H1 (cell line): ENCODE measurements around the gene LRCH1. TPM values are rescaled to one million over a fixed set of nuclear protein-coding genes. Genes with fewer than 3 reads are reported as not detected.

Source experiments
- CTCF ChIA-PET: fragments of 300-600 bp; sonication (Branson Sonifier 250); formaldehyde crosslinking; loops from one replicate; lab custom pipeline; 2021; ENCODE audit not compliant: partially characterized antibody; lab: Charles Lee
- POLR2A ChIA-PET: fragments of 300-600 bp; sonication (Branson Sonifier 250); formaldehyde crosslinking; loops from one replicate; lab custom pipeline; 2021; ENCODE audit warnings: inconsistent platforms; ENCODE audit not compliant: partially characterized antibody; lab: Charles Lee
- DNase-seq, 2 experiments: peaks; one replicate each; pipeline versions ENCODE4 v3.0.0 to v3.0.0-alpha.2; 2010 to 2022; ENCODE audit warnings: low spot score in 2 of 2, low read depth in 1 of 2, mixed read lengths in 1 of 2
- FAIRE-seq: peaks from 2 replicates; lab custom pipeline; 2011; peaks lifted over from hg19 to GRCh38; lab: Jason Lieb, UNC
- H2AFZ ChIP-seq: 2 replicates; pipeline ENCODE4 v1.8.1; 2012; ENCODE audit warnings: low read length, inconsistent platforms
- H2AK5ac ChIP-seq: 2 replicates; pipeline ENCODE4 v1.6.1; 2013; ENCODE audit warnings: low read depth, low read length
- H2BK120ac ChIP-seq: replicated peaks from 2 replicates; pipeline ENCODE3; 2013; ENCODE audit warnings: low read depth, low read length, inconsistent platforms
- H2BK12ac ChIP-seq: 2 replicates; pipeline ENCODE4 v1.6.1; 2013; ENCODE audit warnings: low read depth, low read length
- H2BK15ac ChIP-seq: 2 replicates; pipeline ENCODE4 v1.6.1; 2013; ENCODE audit warnings: low read length
- H2BK20ac ChIP-seq: 2 replicates; pipeline ENCODE4 v1.6.1; 2013; ENCODE audit warnings: low read length
- H2BK5ac ChIP-seq: 2 replicates; pipeline ENCODE4 v1.6.1; 2013; ENCODE audit warnings: low read depth, low read length
- H3K14ac ChIP-seq: 2 replicates; pipeline ENCODE4 v1.6.1; 2013; ENCODE audit warnings: inconsistent platforms; ENCODE audit not compliant: insufficient read length
- H3K18ac ChIP-seq: 2 replicates; pipeline ENCODE4 v1.6.1; 2013; ENCODE audit warnings: low read length; ENCODE audit errors: extremely low read depth
- H3K23ac ChIP-seq: 2 replicates; pipeline ENCODE4 v1.6.1; 2013; ENCODE audit warnings: inconsistent platforms; ENCODE audit not compliant: insufficient read length
- H3K23me2 ChIP-seq: 2 replicates; pipeline ENCODE4 v1.6.1; 2013; ENCODE audit warnings: low read depth, low read length
- H3K27ac ChIP-seq: 2 replicates; pipeline ENCODE4 v1.6.1; 2011; ENCODE audit warnings: low read depth, low read length, inconsistent platforms
- H3K27me3 ChIP-seq, 4 experiments: replicated peaks in 1 of 4; 1 replicate in 1 of 4; 2 replicates in 3 of 4; pipeline versions ENCODE4 v1.6.1 to v1.8.1; 2011 to 2013; ENCODE audit warnings: low read length in 3 of 4, mild to moderate bottlenecking in 3 of 4, inconsistent platforms in 2 of 4, mixed read lengths in 2 of 4, moderate library complexity in 1 of 4; ENCODE audit not compliant: control insufficient read depth in 3 of 4, insufficient read depth in 3 of 4; ENCODE audit errors: extremely low read depth in 1 of 4
- H3K36me3 ChIP-seq, 4 experiments: 2 replicates each; pipeline versions ENCODE4 v1.6.1 to v1.8.1; 2011 to 2013; ENCODE audit warnings: mild to moderate bottlenecking in 4 of 4, low read length in 3 of 4, moderate library complexity in 2 of 4, control low read depth in 1 of 4, inconsistent platforms in 1 of 4; ENCODE audit not compliant: insufficient read depth in 4 of 4, control insufficient read depth in 2 of 4
- H3K4ac ChIP-seq: replicated peaks from 2 replicates; pipeline ENCODE3; 2013; ENCODE audit warnings: low read length, low read depth, mixed read lengths, inconsistent platforms; ENCODE audit not compliant: insufficient read length
- H3K4me1 ChIP-seq, 4 experiments: replicated peaks in 1 of 4; 1 replicate in 1 of 4; 2 replicates in 3 of 4; pipeline versions ENCODE4 v1.6.1 to v1.8.1; 2011 to 2013; ENCODE audit warnings: low read length in 3 of 4, inconsistent platforms in 2 of 4, mixed read lengths in 1 of 4; ENCODE audit not compliant: insufficient read depth in 4 of 4, control insufficient read depth in 3 of 4
- H3K4me2 ChIP-seq, 2 experiments: 2 replicates each; pipeline versions ENCODE4 v1.6.1 to v1.8.1; 2011 to 2013; ENCODE audit warnings: low read depth in 2 of 2, low read length in 2 of 2, control low read depth in 1 of 2, inconsistent platforms in 1 of 2, mild to moderate bottlenecking in 1 of 2; ENCODE audit not compliant: insufficient read depth in 1 of 2
- H3K4me3 ChIP-seq, 4 experiments: fragments of 200-600, 300-600 bp in 1 of 4; sonication (generic), shearing (Covaris generic), sonication (Bioruptor Twin) in 1 of 4; 2 replicates each; pipeline versions ENCODE4 v1.5.1 to v1.8.1; 2011 to 2016; ENCODE audit warnings: low read length in 4 of 4, low read depth in 3 of 4, control low read depth in 2 of 4, inconsistent platforms in 2 of 4, mild to moderate bottlenecking in 2 of 4, mixed read lengths in 1 of 4, moderate library complexity in 1 of 4; ENCODE audit not compliant: insufficient read depth in 2 of 4; ENCODE audit errors: extremely low read depth in 1 of 4
- H3K56ac ChIP-seq: replicated peaks from 2 replicates; pipeline ENCODE3; 2013; ENCODE audit warnings: low read depth, mild to moderate bottlenecking, mixed read lengths, low read length, inconsistent platforms; ENCODE audit not compliant: insufficient read length
- H3K79me1 ChIP-seq: 2 replicates; pipeline ENCODE4 v1.6.1; 2013; ENCODE audit warnings: low read depth, low read length, control low read depth
- H3K79me2 ChIP-seq, 2 experiments: 2 replicates each; pipeline versions ENCODE4 v1.6.1 to v1.8.1; 2012 to 2013; ENCODE audit warnings: low read length in 2 of 2, mild to moderate bottlenecking in 2 of 2, inconsistent platforms in 1 of 2; ENCODE audit not compliant: insufficient read depth in 2 of 2, control insufficient read depth in 1 of 2
- H3K9ac ChIP-seq, 4 experiments: replicated peaks in 1 of 4; 1 replicate in 1 of 4; 2 replicates in 3 of 4; pipeline versions ENCODE4 v1.6.1 to v1.8.1; 2011 to 2013; ENCODE audit warnings: low read depth in 3 of 4, low read length in 3 of 4, control low read depth in 2 of 4, mild to moderate bottlenecking in 2 of 4, moderate library complexity in 2 of 4, inconsistent platforms in 1 of 4; ENCODE audit errors: extremely low read depth in 1 of 4
- H3K9me3 ChIP-seq, 2 experiments: 2 replicates each; pipeline versions ENCODE4 v1.6.1 to v1.8.1; 2012 to 2013; ENCODE audit warnings: mild to moderate bottlenecking in 2 of 2, moderate library complexity in 2 of 2, control low read depth in 1 of 2, inconsistent platforms in 1 of 2, low read depth in 1 of 2, low read length in 1 of 2, mixed read lengths in 1 of 2; ENCODE audit not compliant: insufficient read depth in 2 of 2
- H4K20me1 ChIP-seq, 2 experiments: replicated peaks in 1 of 2; 2 replicates each; pipeline versions ENCODE3 to v1.8.1; 2011 to 2013; ENCODE audit warnings: inconsistent platforms in 2 of 2, low read length in 2 of 2, mild to moderate bottlenecking in 1 of 2; ENCODE audit not compliant: insufficient read depth in 2 of 2, control insufficient read depth in 1 of 2
- H4K5ac ChIP-seq: 2 replicates; pipeline ENCODE4 v1.6.1; 2013; ENCODE audit warnings: low read length, low read depth, mixed read lengths, inconsistent platforms; ENCODE audit not compliant: insufficient read length
- H4K8ac ChIP-seq: 2 replicates; pipeline ENCODE4 v1.8.0; 2013; ENCODE audit warnings: mild to moderate bottlenecking, moderate library complexity, low read length, inconsistent platforms; ENCODE audit not compliant: insufficient read depth; ENCODE audit errors: extremely low read depth
- H4K91ac ChIP-seq: replicated peaks from 2 replicates; pipeline ENCODE3; 2013; ENCODE audit warnings: low read length, mixed read lengths, inconsistent platforms; ENCODE audit not compliant: insufficient read length
- CREB1 ChIP-seq: IDR thresholded peaks from 2 replicates; pipeline ENCODE4 v1.6.1; 2012; ENCODE audit warnings: inconsistent platforms
- TAF1 ChIP-seq: IDR thresholded peaks from 2 replicates; pipeline ENCODE4 v1.6.1; 2011; ENCODE audit warnings: mild to moderate bottlenecking, low read depth, low read length
- WGBS, 2 experiments: shearing (Covaris generic) in 1 of 2; methylation state at CpG; one replicate each; pipeline versions ENCODE4 v1.1.6 to v1.1.7; 2013 to 2015; ENCODE audit warnings: low lambda C conversion rate in 2 of 2, mixed read lengths in 2 of 2, inconsistent platforms in 1 of 2, low coverage in 1 of 2, missing lambda C conversion rate in 1 of 2; ENCODE audit not compliant: insufficient replicate concordance in 2 of 2, insufficient coverage in 1 of 2, insufficient read length in 1 of 2; ENCODE audit errors: extremely low coverage in 1 of 2, missing lambda C conversion rate in 1 of 2; 5-methylcytosine and 5-hydroxymethylcytosine counted together
- polyA plus RNA-seq, 7 experiments: library from polyadenylated mRNA; depleted of rRNA in 3 of 7; stranded (reverse) in 5 of 7; unstranded in 2 of 7; fragments of >200 nt in 5 of 7; fragments of 200-250 nt in 2 of 7; gene quantifications; 1 replicate in 5 of 7; 2 replicates in 1 of 7; 4 replicates in 1 of 7; pipeline versions ENCODE4 v1.2.1 to v1.2.3, GENCODE V29; 2011 to 2013; ENCODE audit warnings: missing spikeins in 2 of 7, mixed read lengths in 2 of 7
- total RNA-seq: library from RNA; stranded (reverse); fragmentation: NEBNext Ultra II Directional; extraction: Animal tissue kit (Norgen Biotek cat#: 25700); gene quantifications from 2 replicates; pipeline ENCODE4 v1.2.1, GENCODE V29; 2021
- TF ChIP-seq, protein P1 (sequence below), 3 experiments: IDR thresholded peaks; 1 replicate in 2 of 3; 2 replicates in 1 of 3; pipeline versions ENCODE4 v1.5.1 to v1.6.1; 2011; ENCODE audit warnings: low read length in 3 of 3, mild to moderate bottlenecking in 3 of 3, inconsistent platforms in 2 of 3, low read depth in 1 of 3, moderate library complexity in 1 of 3; ENCODE audit not compliant: insufficient read depth in 1 of 3; ENCODE audit errors: control extremely low read depth in 1 of 3

The LRCH1 gene
- total and polyA plus RNA-seq, 2 of the 8 experiments (the other 6 are each of a cell fraction or from before 2014, with no cell fraction given) = 3.0 to 10.1 TPM

DNA sequence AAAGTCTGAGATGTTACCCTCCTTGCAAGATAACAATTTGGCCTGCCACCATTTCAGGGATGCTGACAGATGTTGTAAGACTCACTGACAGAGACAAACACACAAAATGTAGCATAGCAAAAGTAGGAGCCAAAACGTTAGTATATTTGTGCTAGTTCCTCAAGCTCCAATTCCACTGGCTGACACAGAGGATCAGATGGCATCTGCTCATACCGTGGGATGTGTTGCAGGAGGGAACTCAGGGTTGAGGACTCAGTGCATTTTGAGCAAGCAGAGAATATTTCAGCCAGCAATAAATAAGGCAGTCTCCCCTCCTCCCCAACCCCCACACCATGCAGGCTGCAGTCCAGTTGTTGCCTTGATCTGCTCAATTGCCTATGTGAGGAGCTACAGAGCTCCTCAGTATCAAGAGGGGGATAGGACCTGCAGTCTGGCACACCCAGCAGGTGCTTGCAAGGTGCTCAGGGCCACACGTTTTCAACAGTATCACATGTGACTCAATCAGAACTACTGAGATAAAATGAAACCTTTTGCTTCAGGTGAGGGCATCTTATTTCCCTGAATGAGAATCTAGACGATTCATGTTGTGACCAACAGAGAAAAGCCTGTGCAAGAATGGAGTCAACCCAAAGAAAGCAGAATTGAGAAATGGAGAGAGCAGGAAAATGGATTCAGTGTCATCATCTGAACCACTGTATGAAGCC, 23.6 kb upstream of the LRCH1 start:
- Histone ChIP-seq H3K14ac (no peak overlapping the region), H3K4me2 (no peak overlapping the region), H3K23ac (no peak overlapping the region), H2BK20ac (no peak overlapping the region), H2BK5ac (no peak overlapping the region), H3K36me3 (no peaks in the 10 kb centered on the region), H2BK15ac (no peak overlapping the region), H4K91ac (no peak overlapping the region), H3K79me2 (no peaks in the 10 kb centered on the region), H2BK120ac (no peak overlapping the region), H3K4ac (no peak overlapping the region), H3K4me3 (no peak overlapping the region), H4K20me1 (no peaks in the 10 kb centered on the region), H3K27ac (no peak overlapping the region), H2BK12ac (no peak overlapping the region), H3K56ac (no peak overlapping the region), H3K9me3 (no peaks in the 10 kb centered on the region), H3K9ac (no peak overlapping the region), H3K79me1 (no peaks in the 10 kb centered on the region), H3K4me1 (no peaks in the 10 kb centered on the region), H4K5ac (no peak overlapping the region), H4K8ac (no peak overlapping the region), H3K23me2 (no peaks in the 10 kb centered on the region), H2AFZ (no peak overlapping the region), H3K18ac (no peak overlapping the region), H2AK5ac (no peak overlapping the region), H3K27me3 (no peaks in the 10 kb centered on the region)
- FAIRE-seq (no peak), DNase-seq (no peak)
- ChIA-PET CTCF (interaction anchor here (0.9 kb wide), 1 partner anchor 200 kb away, joined by 3 read pairs; no protein-coding TSS in a partner anchor), POLR2A (no interaction called here)
- WGBS, 2 experiments = 85% methylated on average over 4 of the region's 4 CpGs; no CpG with 5 or more reads in 1 of the 2 experiments
- TF ChIP-seq CREB1 = no peak
- TF ChIP-seq, protein P1, sequence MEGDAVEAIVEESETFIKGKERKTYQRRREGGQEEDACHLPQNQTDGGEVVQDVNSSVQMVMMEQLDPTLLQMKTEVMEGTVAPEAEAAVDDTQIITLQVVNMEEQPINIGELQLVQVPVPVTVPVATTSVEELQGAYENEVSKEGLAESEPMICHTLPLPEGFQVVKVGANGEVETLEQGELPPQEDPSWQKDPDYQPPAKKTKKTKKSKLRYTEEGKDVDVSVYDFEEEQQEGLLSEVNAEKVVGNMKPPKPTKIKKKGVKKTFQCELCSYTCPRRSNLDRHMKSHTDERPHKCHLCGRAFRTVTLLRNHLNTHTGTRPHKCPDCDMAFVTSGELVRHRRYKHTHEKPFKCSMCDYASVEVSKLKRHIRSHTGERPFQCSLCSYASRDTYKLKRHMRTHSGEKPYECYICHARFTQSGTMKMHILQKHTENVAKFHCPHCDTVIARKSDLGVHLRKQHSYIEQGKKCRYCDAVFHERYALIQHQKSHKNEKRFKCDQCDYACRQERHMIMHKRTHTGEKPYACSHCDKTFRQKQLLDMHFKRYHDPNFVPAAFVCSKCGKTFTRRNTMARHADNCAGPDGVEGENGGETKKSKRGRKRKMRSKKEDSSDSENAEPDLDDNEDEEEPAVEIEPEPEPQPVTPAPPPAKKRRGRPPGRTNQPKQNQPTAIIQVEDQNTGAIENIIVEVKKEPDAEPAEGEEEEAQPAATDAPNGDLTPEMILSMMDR (IDR thresholded peaks at IDR 0.05; ENCODE audit: control extremely low read depth in 1 of 3, insufficient read depth in 1 of 3, low read depth in 1 of 3, low read length in 3 of 3) = no peak
- TF ChIP-seq TAF1 = no peak
